DND-41 (cell line): Measurements from ENCODE around the gene DCAF16.
A peak's percentile ranks its signal among the peaks of the same experiment; 100 is the strongest.

Source experiments
- ATAC-seq: fragments of 200-7000 bp; cut with Tn5 transposase; 3 replicates; pipeline ENCODE4 v1.9.1; 2021; ENCODE audit warnings: low read depth; ENCODE audit not compliant: insufficient read depth
- DNase-seq: peaks from one replicate; pipeline ENCODE4 v3.0.0-alpha.2; 2020
- H2AFZ ChIP-seq: 2 replicates; pipeline ENCODE4 v1.6.0; 2012; ENCODE audit warnings: low read depth, low read length
- H3K27ac ChIP-seq: 2 replicates; pipeline ENCODE4 v1.5.1; 2012; ENCODE audit warnings: low read length, inconsistent platforms
- H3K27me3 ChIP-seq: fragments of 200-600 bp; sonication (generic); 2 replicates; pipeline ENCODE4 v1.6.0; 2012; ENCODE audit warnings: low read length, mild to moderate bottlenecking, inconsistent platforms; ENCODE audit not compliant: insufficient read depth, poor library complexity
- H3K36me3 ChIP-seq: 2 replicates; pipeline ENCODE4 v1.5.1; 2012; ENCODE audit warnings: low read length, inconsistent platforms; ENCODE audit not compliant: insufficient read depth
- H3K4me1 ChIP-seq: 2 replicates; pipeline ENCODE4 v1.5.1; 2012; ENCODE audit warnings: mild to moderate bottlenecking, low read length; ENCODE audit not compliant: insufficient read depth
- H3K4me2 ChIP-seq: 2 replicates; pipeline ENCODE4 v1.6.0; 2012; ENCODE audit warnings: mild to moderate bottlenecking, moderate library complexity, low read length, inconsistent platforms; ENCODE audit not compliant: insufficient read depth
- H3K4me3 ChIP-seq, 2 experiments: fragments of 200-600 bp in 1 of 2; shearing (Covaris generic) in 1 of 2; 2 replicates each; pipeline ENCODE4 v1.5.1; 2012 to 2016; ENCODE audit warnings: inconsistent platforms in 2 of 2, low read length in 2 of 2, mild to moderate bottlenecking in 2 of 2, low read depth in 1 of 2, moderate library complexity in 1 of 2
- H3K79me2 ChIP-seq: 2 replicates; pipeline ENCODE4 v1.6.0; 2012; ENCODE audit warnings: low read length, inconsistent platforms; ENCODE audit not compliant: insufficient read depth
- H3K9ac ChIP-seq: 2 replicates; pipeline ENCODE4 v1.6.0; 2012; ENCODE audit warnings: low read depth, mild to moderate bottlenecking, inconsistent platforms, low read length, moderate library complexity
- H3K9me3 ChIP-seq: 2 replicates; pipeline ENCODE4 v1.5.1; 2012; ENCODE audit warnings: low read length, moderate library complexity, mild to moderate bottlenecking, inconsistent platforms; ENCODE audit not compliant: insufficient read depth, severe bottlenecking
- H4K20me1 ChIP-seq: 2 replicates; pipeline ENCODE4 v1.6.0; 2012; ENCODE audit warnings: low read length; ENCODE audit not compliant: insufficient read depth
- CTCF ChIP-seq: IDR thresholded peaks from 2 replicates; pipeline ENCODE4 v1.5.1; 2012; ENCODE audit warnings: borderline replicate concordance, low read length, moderate library complexity, mild to moderate bottlenecking; ENCODE audit not compliant: poor library complexity, severe bottlenecking; ENCODE audit errors: extremely low read depth
- EZH2 ChIP-seq: IDR thresholded peaks from 3 replicates; pipeline ENCODE4 v1.6.1; 2012; ENCODE audit warnings: borderline replicate concordance, low read depth, mild to moderate bottlenecking, moderate library complexity, low read length, inconsistent platforms; ENCODE audit not compliant: severe bottlenecking

The DCAF16 gene

GRCh38 chr4:17788956-17789355 lies 21.6 kb downstream of the DCAF16 start:
- no peak for TF ChIP-seq CTCF
- TF ChIP-seq EZH2: no peak
- no peak overlapping the region for H2AFZ ChIP-seq
- H3K4me3 ChIP-seq: no peak overlapping the region
- no peak overlapping the region for H3K4me2 ChIP-seq
- no peaks in the 10 kb centered on the region for H3K27me3 ChIP-seq
- no peak overlapping the region for H3K9ac ChIP-seq
- no peaks in the 10 kb centered on the region for H3K9me3 ChIP-seq
- no peaks in the 10 kb centered on the region for H4K20me1 ChIP-seq
- H3K27ac ChIP-seq: no peak overlapping the region
- no peak for DNase-seq
- peaks cover 12% of the 10 kb centered on the region for H3K4me1 ChIP-seq
- peaks cover 8% of the 10 kb centered on the region; the same call in 1 of the 2 replicates for H3K36me3 ChIP-seq
- no peaks in the 10 kb centered on the region for H3K79me2 ChIP-seq
- no peak for ATAC-seq

GRCh38 chr4:17787315-17787714 lies 23.2 kb downstream of the DCAF16 start:
- H3K27ac ChIP-seq: no peak overlapping the region
- no peaks in the 10 kb centered on the region for H3K79me2 ChIP-seq
- no peaks in the 10 kb centered on the region; the same call in 1 of the 2 replicates for H3K36me3 ChIP-seq
- H3K4me1 ChIP-seq: peaks cover 12% of the 10 kb centered on the region
- H3K4me2 ChIP-seq: no peak overlapping the region
- TF ChIP-seq EZH2 (no peak), CTCF (no peak)
- no peak overlapping the region for H3K4me3 ChIP-seq
- H2AFZ ChIP-seq: no peak overlapping the region
- ATAC-seq (no peak), DNase-seq (no peak)
- no peak overlapping the region for H3K9ac ChIP-seq
- no peaks in the 10 kb centered on the region for H3K9me3 ChIP-seq
- no peaks in the 10 kb centered on the region for H4K20me1 ChIP-seq
- H3K27me3 ChIP-seq: no peaks in the 10 kb centered on the region

GRCh38 chr4:17786567-17786966 lies 24.0 kb downstream of the DCAF16 start:
- Histone ChIP-seq H4K20me1 (no peaks in the 10 kb centered on the region), H3K4me3 (no peak overlapping the region), H3K4me2 (no peak overlapping the region), H3K79me2 (no peaks in the 10 kb centered on the region), H3K9me3 (no peaks in the 10 kb centered on the region), H3K27me3 (no peaks in the 10 kb centered on the region), H3K36me3 (no peaks in the 10 kb centered on the region), H3K9ac (no peak overlapping the region), H3K4me1 (peaks cover 12% of the 10 kb centered on the region), H3K27ac (no peak overlapping the region), H2AFZ (no peak overlapping the region)
- no peak for TF ChIP-seq EZH2
- TF ChIP-seq CTCF: no peak
- ATAC-seq (peak; percentile 82), DNase-seq (peak; percentile 20)

- Histone ChIP-seq H3K4me1 (peaks cover 12% of the 10 kb centered on the region), H3K9me3 (no peaks in the 10 kb centered on the region), H3K27me3 (no peaks in the 10 kb centered on the region), H2AFZ (no peak overlapping the region), H3K27ac (no peak overlapping the region), H3K4me2 (no peak overlapping the region), H3K36me3 (no peaks in the 10 kb centered on the region), H4K20me1 (no peaks in the 10 kb centered on the region), H3K79me2 (no peaks in the 10 kb centered on the region), H3K9ac (no peak overlapping the region), H3K4me3 (no peak overlapping the region)
- DNase-seq (no peak), ATAC-seq (0 out of 3 replicates have a peak, but pooled peaks have one; percentile 10)
- TF ChIP-seq EZH2 (no peak), CTCF (no peak)
These were observed 24.7 kb downstream of the DCAF16 start for GRCh38 chr4:17785858-17786257.
